ENCODE data around the gene IRGM. TPM values are rescaled to one million over a fixed set of nuclear protein-coding genes. Genes with fewer than 3 reads are reported as not detected.
A peak's percentile ranks its signal among the peaks of the same experiment; 100 is the strongest.
"Not testable (repeated sequence)": the region's sequence is repeated elsewhere in the genome, so short reads cannot be mapped to it uniquely, and the experiment has no call there.

The IRGM gene
- total and polyA plus RNA-seq, 8 donors = 0.07 to 0.09 TPM; not detected in 6

GRCh38 chr5:150815010-150815409, 31.3 kb upstream of the IRGM start:
- H3K9me3 ChIP-seq = no peaks in the 10 kb centered on the region
- no peak for DNase-seq
- no peak for ATAC-seq
- intact Hi-C loops (cut with DNase I) = no loop called here
- no peak overlapping the region for H3K4me3 ChIP-seq
- H3K4me1 ChIP-seq = no peaks in the 10 kb centered on the region
- H3K36me3 ChIP-seq = no peaks in the 10 kb centered on the region
- no peak for FAIRE-seq
- H3K27ac ChIP-seq = no peak overlapping the region
- TF ChIP-seq CTCF (IDR thresholded peaks at IDR 0.05) = no peak
- H3K27me3 ChIP-seq = no peaks in the 10 kb centered on the region

GRCh38 chr5:150816946-150817345, 29.4 kb upstream of the IRGM start:
- intact Hi-C loops (cut with DNase I) = no loop called here
- no peaks in the 10 kb centered on the region for H3K27me3 ChIP-seq
- DNase-seq (no peak), FAIRE-seq (no peak), ATAC-seq (no peak)
- TF ChIP-seq CTCF (IDR thresholded peaks at IDR 0.05) = no peak
- no peak overlapping the region for H3K27ac ChIP-seq
- no peaks in the 10 kb centered on the region for H3K36me3 ChIP-seq
- WGBS, 2 donors = 91 to 93% methylated on average over 2 of the region's 2 CpGs
- H3K4me3 ChIP-seq = no peak overlapping the region
- H3K4me1 ChIP-seq = no peaks in the 10 kb centered on the region
- no peaks in the 10 kb centered on the region for H3K9me3 ChIP-seq

GRCh38 chr5:150829744-150830143, 16.6 kb upstream of the IRGM start:
- no peak overlapping the region for H3K27ac ChIP-seq
- 66 to 68% methylated on average over 5 of the region's 5 CpGs for WGBS, 2 donors
- intact Hi-C loops (cut with DNase I) = no loop called here
- ATAC-seq (no peak), FAIRE-seq (no peak), DNase-seq (no peak)
- TF ChIP-seq CTCF (IDR thresholded peaks at IDR 0.05) = no peak
- H3K4me1 ChIP-seq = no peaks in the 10 kb centered on the region
- no peaks in the 10 kb centered on the region for H3K36me3 ChIP-seq
- no peak overlapping the region for H3K4me3 ChIP-seq
- H3K9me3 ChIP-seq = no peaks in the 10 kb centered on the region
- no peaks in the 10 kb centered on the region for H3K27me3 ChIP-seq

DNA sequence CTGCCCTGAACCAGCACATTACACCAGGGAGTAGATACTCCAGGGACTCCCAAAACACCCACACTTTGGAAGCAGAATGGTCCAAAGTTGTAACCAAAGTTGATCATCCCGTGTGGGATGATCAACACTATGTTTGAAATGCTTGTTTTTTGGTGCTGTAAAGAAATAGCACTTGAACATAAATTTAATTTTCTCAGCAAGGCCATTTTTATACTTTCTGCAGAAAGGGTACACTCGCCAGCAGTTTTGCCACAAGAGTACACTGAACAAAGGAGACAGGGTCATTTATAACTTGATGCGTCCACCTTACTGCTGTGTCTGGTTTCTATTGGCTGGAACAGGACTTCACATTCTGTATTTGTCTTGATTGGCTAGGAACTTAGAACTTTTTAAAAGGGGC, 14.5 kb upstream of the IRGM start:
- H3K4me1 ChIP-seq; H3K27me3 ChIP-seq; intact Hi-C loops (cut with DNase I); FAIRE-seq; ATAC-seq; DNase-seq; H3K27ac ChIP-seq; H3K4me3 ChIP-seq; H3K36me3 ChIP-seq; H3K9me3 ChIP-seq: not testable (repeated sequence)
- 75 to 80% methylated on average over 3 of the region's 3 CpGs for WGBS, 2 donors

- no peak for TF ChIP-seq CTCF (IDR thresholded peaks at IDR 0.05)
- FAIRE-seq = no peak
- H3K9me3 ChIP-seq = no peaks in the 10 kb centered on the region
- peak in 3 of 6 donors; percentile 16 to 29 (median 17) for DNase-seq
- intact Hi-C loops (cut with DNase I) = no loop called here
- H3K27ac ChIP-seq = no peak overlapping the region
- H3K4me3 ChIP-seq = no peak overlapping the region
- H3K27me3 ChIP-seq = no peaks in the 10 kb centered on the region
- no peaks in the 10 kb centered on the region for H3K36me3 ChIP-seq
- peak in 3 of 4 donors; percentile 43 to 78 (median 67) for ATAC-seq
- H3K4me1 ChIP-seq = peaks cover 0 to 5% (median 0%) of the 10 kb centered on the region in 3 donors
- 34 to 44% methylated on average over 5 of the region's 5 CpGs for WGBS, 2 donors
Observed at GRCh38 chr5:150836064-150836463, 10.3 kb upstream of the IRGM start.

DNA sequence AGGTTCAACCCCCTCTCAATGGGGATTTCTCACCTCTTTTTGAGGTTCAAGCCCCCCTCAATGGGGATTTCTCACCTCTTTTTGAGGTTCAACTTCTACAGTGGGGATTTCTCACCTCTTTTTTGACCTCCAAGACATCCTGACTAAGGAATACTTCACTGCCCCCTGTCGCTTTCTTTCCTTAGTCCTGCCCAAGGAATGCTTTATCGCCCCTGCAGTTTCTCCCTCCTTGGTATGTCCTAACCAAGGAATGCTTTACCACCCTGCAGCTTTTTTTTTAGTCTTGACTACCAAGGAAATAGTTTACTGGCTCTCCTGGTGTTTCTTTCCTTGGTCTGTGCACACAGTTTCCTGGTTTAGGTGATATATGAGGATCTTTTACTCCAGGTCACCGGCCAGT, 9.6 kb upstream of the IRGM start:
- no peak for DNase-seq
- no peak for ATAC-seq
- no peak for TF ChIP-seq CTCF (IDR thresholded peaks at IDR 0.05)
- no peak overlapping the region for H3K4me3 ChIP-seq
- intact Hi-C loops (cut with DNase I) = no loop called here
- no peaks in the 10 kb centered on the region for H3K27me3 ChIP-seq
- no peak overlapping the region for H3K27ac ChIP-seq
- no peak for FAIRE-seq
- WGBS, 2 donors = 87 to 96% methylated on average over 3 of the region's 3 CpGs
- H3K9me3 ChIP-seq = no peaks in the 10 kb centered on the region
- no peaks in the 10 kb centered on the region for H3K36me3 ChIP-seq
- peaks cover 0 to 5% (median 0%) of the 10 kb centered on the region in 3 donors for H3K4me1 ChIP-seq

- 86 to 96% methylated on average over 20 to 32 of the region's 32 CpGs for WGBS, 2 donors
- peak in 1 of 6 donors; percentile 59 for DNase-seq
Observed at GRCh38 chr5:150845185-150845859, 999 bp upstream of the IRGM start.

More at GRCh38 chr5:150845185-150845859, 999 bp upstream of the IRGM start:
- intact Hi-C loops (cut with DNase I) = loop anchor here in 2 of 3 donors (5.0 to 10.0 kb wide), 5 partner anchors 51 to 391 kb away; partner anchors contain the start of gene RBM22 (in 1 of the 2)
- not testable (repeated sequence) for FAIRE-seq, H3K27ac ChIP-seq, H3K36me3 ChIP-seq, H3K4me3 ChIP-seq, H3K27me3 ChIP-seq, H3K4me1 ChIP-seq, H3K9me3 ChIP-seq, ATAC-seq

All from pancreas (tissue), 10 donors.